GM13976 (cell line): Measurements from ENCODE around the gene APOA1.

Experiments used
- DNase-seq: peaks from one replicate; pipeline ENCODE4 v3.0.0; 2012; ENCODE audit warnings: low spot score
- in situ Hi-C: fragments of 300-500 bp; cut with MboI; formaldehyde crosslinking; loops from one replicate; pipeline ENCODE4 v1.12.0; 2022; ENCODE audit warnings: low sequenced_read_pairs, mixed read lengths, inconsistent platforms; ENCODE audit not compliant: unreplicated experiment
- TF ChIP-seq, protein P1 (sequence below): IDR thresholded peaks from 2 replicates; pipeline ENCODE4 v1.5.1; 2012; ENCODE audit warnings: borderline replicate concordance, mild to moderate bottlenecking; ENCODE audit not compliant: insufficient read depth; ENCODE audit errors: extremely low read depth, missing control alignments, control extremely low read depth

Gene APOA1

DNA sequence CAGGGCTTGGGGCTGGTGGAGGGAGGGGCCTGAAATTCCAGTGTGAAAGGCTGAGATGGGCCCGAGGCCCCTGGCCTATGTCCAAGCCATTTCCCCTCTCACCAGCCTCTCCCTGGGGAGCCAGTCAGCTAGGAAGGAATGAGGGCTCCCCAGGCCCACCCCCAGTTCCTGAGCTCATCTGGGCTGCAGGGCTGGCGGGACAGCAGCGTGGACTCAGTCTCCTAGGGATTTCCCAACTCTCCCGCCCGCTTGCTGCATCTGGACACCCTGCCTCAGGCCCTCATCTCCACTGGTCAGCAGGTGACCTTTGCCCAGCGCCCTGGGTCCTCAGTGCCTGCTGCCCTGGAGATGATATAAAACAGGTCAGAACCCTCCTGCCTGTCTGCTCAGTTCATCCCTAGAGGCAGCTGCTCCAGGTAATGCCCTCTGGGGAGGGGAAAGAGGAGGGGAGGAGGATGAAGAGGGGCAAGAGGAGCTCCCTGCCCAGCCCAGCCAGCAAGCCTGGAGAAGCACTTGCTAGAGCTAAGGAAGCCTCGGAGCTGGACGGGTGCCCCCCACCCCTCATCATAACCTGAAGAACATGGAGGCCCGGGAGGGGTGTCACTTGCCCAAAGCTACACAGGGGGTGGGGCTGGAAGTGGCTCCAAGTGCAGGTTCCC, 7.8 kb downstream of the APOA1 start, which contains the start of gene APOC3:
TSS of gene APOC3 (plus strand) at position 383 of the 659 bp plus-strand sequence. CDS start 676 bp downstream, outside the sequence.
- in situ Hi-C loops: no loop called here
- no peak for DNase-seq
- TF ChIP-seq, protein P1, sequence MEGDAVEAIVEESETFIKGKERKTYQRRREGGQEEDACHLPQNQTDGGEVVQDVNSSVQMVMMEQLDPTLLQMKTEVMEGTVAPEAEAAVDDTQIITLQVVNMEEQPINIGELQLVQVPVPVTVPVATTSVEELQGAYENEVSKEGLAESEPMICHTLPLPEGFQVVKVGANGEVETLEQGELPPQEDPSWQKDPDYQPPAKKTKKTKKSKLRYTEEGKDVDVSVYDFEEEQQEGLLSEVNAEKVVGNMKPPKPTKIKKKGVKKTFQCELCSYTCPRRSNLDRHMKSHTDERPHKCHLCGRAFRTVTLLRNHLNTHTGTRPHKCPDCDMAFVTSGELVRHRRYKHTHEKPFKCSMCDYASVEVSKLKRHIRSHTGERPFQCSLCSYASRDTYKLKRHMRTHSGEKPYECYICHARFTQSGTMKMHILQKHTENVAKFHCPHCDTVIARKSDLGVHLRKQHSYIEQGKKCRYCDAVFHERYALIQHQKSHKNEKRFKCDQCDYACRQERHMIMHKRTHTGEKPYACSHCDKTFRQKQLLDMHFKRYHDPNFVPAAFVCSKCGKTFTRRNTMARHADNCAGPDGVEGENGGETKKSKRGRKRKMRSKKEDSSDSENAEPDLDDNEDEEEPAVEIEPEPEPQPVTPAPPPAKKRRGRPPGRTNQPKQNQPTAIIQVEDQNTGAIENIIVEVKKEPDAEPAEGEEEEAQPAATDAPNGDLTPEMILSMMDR: no peak

DNA sequence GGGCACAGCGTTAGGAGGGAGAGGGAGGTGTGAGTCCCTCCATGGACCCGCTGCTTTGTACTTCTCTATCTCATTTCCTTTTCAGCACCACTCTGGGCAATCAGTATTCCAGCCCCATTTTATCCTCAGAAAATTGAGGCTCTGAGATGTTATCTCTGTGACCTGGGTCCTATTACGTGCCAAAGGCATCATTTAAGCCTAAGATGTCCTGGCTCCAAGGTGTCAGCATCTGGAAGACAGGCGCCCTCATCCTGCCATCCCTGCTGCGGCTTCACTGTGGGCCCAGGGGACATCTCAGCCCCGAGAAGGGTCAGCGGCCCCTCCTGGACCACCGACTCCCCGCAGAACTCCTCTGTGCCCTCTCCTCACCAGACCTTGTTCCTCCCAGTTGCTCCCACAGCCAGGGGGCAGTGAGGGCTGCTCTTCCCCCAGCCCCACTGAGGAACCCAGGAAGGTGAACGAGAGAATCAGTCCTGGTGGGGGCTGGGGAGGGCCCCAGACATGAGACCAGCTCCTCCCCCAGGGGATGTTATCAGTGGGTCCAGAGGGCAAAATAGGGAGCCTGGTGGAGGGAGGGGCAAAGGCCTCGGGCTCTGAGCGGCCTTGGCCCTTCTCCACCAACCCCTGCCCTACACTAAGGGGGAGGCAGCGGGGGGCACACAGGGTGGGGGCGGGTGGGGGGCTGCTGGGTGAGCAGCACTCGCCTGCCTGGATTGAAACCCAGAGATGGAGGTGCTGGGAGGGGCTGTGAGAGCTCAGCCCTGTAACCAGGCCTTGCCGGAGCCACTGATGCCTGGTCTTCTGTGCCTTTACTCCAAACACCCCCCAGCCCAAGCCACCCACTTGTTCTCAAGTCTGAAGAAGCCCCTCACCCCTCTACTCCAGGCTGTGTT, 8.5 kb downstream of the APOA1 start:
- in situ Hi-C loops: no loop called here
- TF ChIP-seq, protein P1: no peak
- no peak for DNase-seq

DNA sequence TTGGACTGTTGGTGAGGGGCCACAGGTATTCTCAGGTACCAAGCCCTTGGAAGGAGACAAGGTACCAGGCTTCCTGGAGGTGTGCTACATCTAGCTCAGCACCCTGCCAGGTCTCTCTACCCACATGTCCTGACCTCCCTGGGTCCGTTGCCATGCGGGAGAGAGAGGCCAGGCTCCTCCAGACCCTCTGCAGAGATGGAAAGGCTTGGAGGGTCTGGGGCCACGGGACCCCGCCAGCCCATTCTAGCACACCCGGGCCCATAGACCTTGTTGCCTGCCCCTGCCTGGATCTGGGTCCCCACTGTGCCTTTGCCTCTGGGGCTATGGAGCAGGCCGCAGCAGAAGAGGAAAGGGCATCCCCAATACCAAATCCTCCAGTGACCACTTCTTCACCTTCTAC, 10.0 kb downstream of the APOA1 start:
- in situ Hi-C loops: no loop called here
- TF ChIP-seq, protein P1: no peak
- DNase-seq: no peak

DNA sequence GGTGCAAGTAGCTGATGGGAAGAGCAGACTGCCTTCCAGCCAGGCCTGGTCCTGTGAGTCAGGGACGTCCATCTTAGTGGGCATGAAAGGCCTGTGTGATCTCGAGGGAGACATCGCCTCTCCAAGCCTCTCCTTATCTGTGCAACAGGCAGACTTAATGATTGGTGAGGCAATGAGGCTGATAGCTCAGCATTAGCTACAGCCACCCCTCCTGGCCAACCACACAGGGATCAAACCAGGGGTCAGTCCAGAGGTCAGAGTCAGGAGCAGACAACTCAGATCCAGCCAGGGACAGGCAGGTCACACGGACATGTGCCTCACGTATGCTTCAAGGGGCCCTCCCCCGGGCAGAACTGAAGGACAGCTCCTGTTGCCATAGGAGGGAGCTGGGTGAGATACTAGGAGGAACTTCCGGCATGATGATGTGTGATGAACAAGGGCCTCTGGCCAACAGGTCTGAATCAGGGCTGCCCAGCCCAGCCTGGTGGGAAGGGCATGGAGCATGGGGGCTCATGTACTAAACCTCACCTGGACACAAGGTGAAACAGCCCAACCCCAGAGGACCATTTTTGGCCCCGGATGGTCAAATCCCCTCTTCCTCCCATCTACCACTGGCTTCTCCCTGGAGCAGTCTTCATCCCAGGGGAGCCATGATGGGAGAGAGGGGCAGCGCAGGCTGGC, 10.5 kb downstream of the APOA1 start:
- DNase-seq: no peak
- in situ Hi-C loops: no loop called here
- TF ChIP-seq, protein P1: no peak

- TF ChIP-seq, protein P1: no peak
- in situ Hi-C loops: no loop called here
- DNase-seq: no peak
Observed at GRCh38 chr11:116825854-116826750, 11.3 kb downstream of the APOA1 start.
